Measurements from ENCODE around the gene CDH4. TPM values are rescaled to one million over a fixed set of nuclear protein-coding genes. Genes with fewer than 3 reads are reported as not detected.

Gene CDH4
- polyA plus RNA-seq, 1 donor (not counting 4 experiments of a cell fraction or from before 2014, with no cell fraction given): 2.2 TPM

GRCh38 chr20:61518424-61518951 lies 266.4 kb downstream of the CDH4 start:
- no peak overlapping the region for H3K27ac ChIP-seq (ENCODE audit: control insufficient read depth, insufficient read depth, low read length)
- no peaks in the 10 kb centered on the region for H3K9me3 ChIP-seq (ENCODE audit: control insufficient read depth, low read depth, low read length)
- H4K20me1 ChIP-seq (ENCODE audit: control insufficient read depth, extremely low read depth, insufficient read depth, low read length): peaks cover 6% of the 10 kb centered on the region
- no peaks in the 10 kb centered on the region for H3K79me2 ChIP-seq (ENCODE audit: control insufficient read depth, insufficient read depth, low read length)
- no peaks in the 10 kb centered on the region for H3K9me1 ChIP-seq (ENCODE audit: control insufficient read depth, extremely low read depth, insufficient read depth, low read length)
- FAIRE-seq (no peak), DNase-seq (ENCODE audit: low read depth, low spot score) (no peak)
- no peak overlapping the region for H3K4me3 ChIP-seq (ENCODE audit: control insufficient read depth in 2 of 3, extremely low read depth in 1 of 3, insufficient read depth in 2 of 3, low read depth in 1 of 3, low read length in 3 of 3)
- H3K4me1 ChIP-seq (ENCODE audit: control insufficient read depth, extremely low read depth, insufficient read depth, low read length): no peaks in the 10 kb centered on the region
- H2AFZ ChIP-seq (ENCODE audit: control insufficient read depth, low read length): no peak overlapping the region
- H3K9ac ChIP-seq (ENCODE audit: control insufficient read depth, extremely low read depth, insufficient read depth, low read length): no peak overlapping the region
- TF ChIP-seq CTCF (optimal IDR thresholded peaks at IDR 0.05 in 1 of 3, IDR thresholded peaks at IDR 0.05 in 1 of 3, conservative IDR thresholded peaks at IDR 0.05 in 1 of 3; ENCODE audit: extremely low read depth in 1 of 3, insufficient read depth in 2 of 3, low read length in 3 of 3): no peak
- no peak for TF ChIP-seq EZH2 (IDR thresholded peaks at IDR 0.05; ENCODE audit: low read length)
- no peaks in the 10 kb centered on the region for H3K36me3 ChIP-seq (ENCODE audit: control insufficient read depth in 2 of 2, extremely low read depth in 1 of 2, insufficient read depth in 2 of 2, low read length in 2 of 2)
- H3K27me3 ChIP-seq (ENCODE audit: control insufficient read depth, extremely low read depth, insufficient read depth, low read length): no peaks in the 10 kb centered on the region
- dilution Hi-C loops (cut with MboI; ENCODE audit: extremely low pct_ligation_motif_present, low sequenced_read_pairs): no loop called here
- H3K4me2 ChIP-seq (ENCODE audit: control insufficient read depth, extremely low read depth, insufficient read depth, low read depth, low read length): no peak overlapping the region

- Histone ChIP-seq H3K79me2 (ENCODE audit: control insufficient read depth, insufficient read depth, low read length) (no peaks in the 10 kb centered on the region), H3K36me3 (ENCODE audit: control insufficient read depth in 2 of 2, extremely low read depth in 1 of 2, insufficient read depth in 2 of 2, low read length in 2 of 2) (no peaks in the 10 kb centered on the region), H3K9ac (ENCODE audit: control insufficient read depth, extremely low read depth, insufficient read depth, low read length) (no peak overlapping the region), H3K4me2 (ENCODE audit: control insufficient read depth, extremely low read depth, insufficient read depth, low read depth, low read length) (no peak overlapping the region), H3K9me1 (ENCODE audit: control insufficient read depth, extremely low read depth, insufficient read depth, low read length) (no peaks in the 10 kb centered on the region), H2AFZ (ENCODE audit: control insufficient read depth, low read length) (no peak overlapping the region), H4K20me1 (ENCODE audit: control insufficient read depth, extremely low read depth, insufficient read depth, low read length) (peaks cover 9% of the 10 kb centered on the region), H3K9me3 (ENCODE audit: control insufficient read depth, low read depth, low read length) (no peaks in the 10 kb centered on the region), H3K4me1 (ENCODE audit: control insufficient read depth, extremely low read depth, insufficient read depth, low read length) (no peaks in the 10 kb centered on the region), H3K27ac (ENCODE audit: control insufficient read depth, insufficient read depth, low read length) (no peak overlapping the region), H3K4me3 (ENCODE audit: control insufficient read depth in 2 of 3, extremely low read depth in 1 of 3, insufficient read depth in 2 of 3, low read depth in 1 of 3, low read length in 3 of 3) (no peak overlapping the region), H3K27me3 (ENCODE audit: control insufficient read depth, extremely low read depth, insufficient read depth, low read length) (no peaks in the 10 kb centered on the region)
- FAIRE-seq: no peak
- dilution Hi-C loops (cut with MboI; ENCODE audit: extremely low pct_ligation_motif_present, low sequenced_read_pairs): no loop called here
- TF ChIP-seq EZH2 (IDR thresholded peaks at IDR 0.05; ENCODE audit: low read length): no peak
- no peak for TF ChIP-seq CTCF (optimal IDR thresholded peaks at IDR 0.05 in 1 of 3, IDR thresholded peaks at IDR 0.05 in 1 of 3, conservative IDR thresholded peaks at IDR 0.05 in 1 of 3; ENCODE audit: extremely low read depth in 1 of 3, insufficient read depth in 2 of 3, low read length in 3 of 3)
- DNase-seq (ENCODE audit: low read depth, low spot score): no peak
These were observed 267.4 kb downstream of the CDH4 start for GRCh38 chr20:61519488-61519887.

All from keratinocyte (primary cell).